GM20000 (cell line): Measurements from ENCODE around the gene PLEKHO2.

ENCODE experiments used
- DNase-seq: peaks from one replicate; pipeline ENCODE4 v3.0.0; 2012; ENCODE audit warnings: low spot score
- TF ChIP-seq, protein P1 (sequence below): IDR thresholded peaks from 2 replicates; pipeline ENCODE4 v1.5.1; 2012; ENCODE audit warnings: mild to moderate bottlenecking, control low read depth; ENCODE audit errors: extremely low read depth, missing control alignments

Gene PLEKHO2

DNA sequence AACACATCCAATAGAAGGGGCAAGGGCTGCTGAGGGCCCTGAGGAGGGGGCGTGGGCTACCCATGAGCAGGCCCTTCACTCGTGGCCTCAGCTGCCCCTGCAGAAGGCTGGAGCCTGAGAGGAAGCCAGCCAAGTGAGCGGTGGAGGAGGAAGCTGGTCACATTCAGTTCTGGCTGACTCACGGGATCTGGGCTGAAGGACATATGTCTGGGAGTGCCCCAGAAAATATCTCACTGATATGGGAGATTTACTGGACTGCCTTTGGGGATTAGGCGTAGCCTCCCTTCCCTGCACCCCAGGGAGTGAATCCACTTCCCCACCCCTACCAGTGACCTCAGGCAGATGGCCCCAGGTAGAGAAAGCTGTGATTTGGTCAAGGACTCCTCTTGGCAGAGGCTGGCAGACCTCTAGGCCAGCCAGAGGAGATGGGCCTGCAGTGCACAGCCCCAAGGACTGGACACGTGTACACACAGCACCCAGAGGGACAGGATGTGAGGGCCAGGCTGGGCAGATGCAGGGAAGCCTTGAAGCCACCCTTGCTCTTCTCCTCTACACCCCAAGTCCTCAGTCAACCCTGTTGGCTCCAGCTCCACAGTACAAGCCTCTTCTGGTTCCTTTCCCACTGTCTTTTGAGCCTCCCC is 55.8 kb downstream of the PLEKHO2 start:
- no peak for DNase-seq
- TF ChIP-seq, protein P1, sequence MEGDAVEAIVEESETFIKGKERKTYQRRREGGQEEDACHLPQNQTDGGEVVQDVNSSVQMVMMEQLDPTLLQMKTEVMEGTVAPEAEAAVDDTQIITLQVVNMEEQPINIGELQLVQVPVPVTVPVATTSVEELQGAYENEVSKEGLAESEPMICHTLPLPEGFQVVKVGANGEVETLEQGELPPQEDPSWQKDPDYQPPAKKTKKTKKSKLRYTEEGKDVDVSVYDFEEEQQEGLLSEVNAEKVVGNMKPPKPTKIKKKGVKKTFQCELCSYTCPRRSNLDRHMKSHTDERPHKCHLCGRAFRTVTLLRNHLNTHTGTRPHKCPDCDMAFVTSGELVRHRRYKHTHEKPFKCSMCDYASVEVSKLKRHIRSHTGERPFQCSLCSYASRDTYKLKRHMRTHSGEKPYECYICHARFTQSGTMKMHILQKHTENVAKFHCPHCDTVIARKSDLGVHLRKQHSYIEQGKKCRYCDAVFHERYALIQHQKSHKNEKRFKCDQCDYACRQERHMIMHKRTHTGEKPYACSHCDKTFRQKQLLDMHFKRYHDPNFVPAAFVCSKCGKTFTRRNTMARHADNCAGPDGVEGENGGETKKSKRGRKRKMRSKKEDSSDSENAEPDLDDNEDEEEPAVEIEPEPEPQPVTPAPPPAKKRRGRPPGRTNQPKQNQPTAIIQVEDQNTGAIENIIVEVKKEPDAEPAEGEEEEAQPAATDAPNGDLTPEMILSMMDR = no peak

DNA sequence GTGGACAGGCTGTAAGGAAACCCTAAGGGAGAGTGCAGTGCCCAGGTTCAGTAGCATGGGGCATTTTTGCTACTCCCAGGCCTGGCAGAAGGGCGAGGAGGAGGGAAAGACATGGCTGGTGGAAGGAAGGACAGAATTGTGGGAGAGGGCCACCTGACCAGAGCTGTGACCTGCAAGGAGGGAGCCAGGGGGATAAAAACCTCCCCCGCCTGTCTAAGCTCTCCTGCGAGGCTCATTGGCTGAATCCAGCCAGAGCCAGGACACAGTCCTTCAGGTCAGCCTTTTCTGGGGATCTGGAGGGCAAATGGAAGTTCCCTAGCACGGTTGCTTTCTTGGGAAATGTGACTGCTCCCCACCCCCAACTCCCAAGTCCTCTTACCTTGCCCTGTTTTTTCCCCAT is 56.7 kb downstream of the PLEKHO2 start:
- TF ChIP-seq, protein P1 = no peak
- DNase-seq = no peak

DNA sequence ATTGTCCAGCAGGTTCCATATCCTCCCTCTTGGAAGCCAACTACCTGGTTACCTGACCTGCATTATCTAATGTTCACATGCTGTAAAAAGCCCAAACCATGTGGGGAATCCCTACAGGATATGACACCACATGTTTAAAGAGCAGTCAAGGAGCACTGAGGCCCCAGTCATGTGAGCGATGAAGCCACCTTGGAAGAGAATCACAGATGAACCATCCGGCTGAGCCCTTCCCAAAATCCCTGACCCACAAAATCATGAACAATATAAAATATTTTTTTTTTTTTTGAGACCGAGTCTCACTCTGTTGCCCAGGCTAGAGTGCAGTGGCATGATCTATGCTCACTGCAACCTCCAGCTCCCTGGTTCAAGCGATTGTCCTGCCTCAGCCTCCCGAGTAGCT is 59.4 kb downstream of the PLEKHO2 start:
- DNase-seq = no peak
- TF ChIP-seq, protein P1 = no peak

DNA sequence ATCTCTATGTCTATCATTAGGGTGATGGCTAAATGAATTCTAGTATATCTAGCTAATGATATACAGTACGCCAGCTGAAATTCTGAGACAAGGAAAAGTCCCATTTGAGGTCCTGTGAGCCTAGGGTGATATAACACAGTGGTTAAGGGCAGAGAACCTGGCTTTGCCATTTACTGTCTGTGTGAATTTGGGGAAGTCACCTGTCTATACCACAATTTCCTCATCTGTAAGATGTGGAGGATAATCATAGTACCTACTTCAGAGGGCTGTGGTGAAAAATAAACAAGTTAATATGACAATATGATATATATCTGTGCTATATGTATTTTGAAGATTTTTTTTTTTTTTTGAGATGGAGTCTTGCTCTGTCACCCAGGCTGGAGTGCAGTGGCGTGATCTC is 60.2 kb downstream of the PLEKHO2 start:
- TF ChIP-seq, protein P1 = no peak
- no peak for DNase-seq

DNA sequence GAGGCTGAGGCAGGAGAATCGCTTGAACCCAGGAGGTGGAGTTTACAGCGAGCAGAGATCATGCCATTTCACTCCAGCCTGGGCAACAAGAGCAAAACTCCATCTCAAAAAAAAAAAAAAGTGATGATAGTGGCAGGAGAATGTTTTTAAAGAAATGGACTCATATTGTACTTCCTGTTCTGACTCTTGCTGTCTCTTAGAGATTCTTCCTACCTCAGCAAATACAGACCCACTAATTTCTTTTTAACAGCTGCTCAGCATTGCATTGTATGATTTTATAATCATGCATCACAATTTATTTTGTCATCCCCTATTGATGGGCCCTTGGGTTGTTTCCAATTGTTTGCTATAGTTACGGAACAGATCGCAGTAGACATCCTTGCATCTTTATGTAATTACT is 61.1 kb downstream of the PLEKHO2 start:
- TF ChIP-seq, protein P1 = no peak
- DNase-seq = no peak

DNA sequence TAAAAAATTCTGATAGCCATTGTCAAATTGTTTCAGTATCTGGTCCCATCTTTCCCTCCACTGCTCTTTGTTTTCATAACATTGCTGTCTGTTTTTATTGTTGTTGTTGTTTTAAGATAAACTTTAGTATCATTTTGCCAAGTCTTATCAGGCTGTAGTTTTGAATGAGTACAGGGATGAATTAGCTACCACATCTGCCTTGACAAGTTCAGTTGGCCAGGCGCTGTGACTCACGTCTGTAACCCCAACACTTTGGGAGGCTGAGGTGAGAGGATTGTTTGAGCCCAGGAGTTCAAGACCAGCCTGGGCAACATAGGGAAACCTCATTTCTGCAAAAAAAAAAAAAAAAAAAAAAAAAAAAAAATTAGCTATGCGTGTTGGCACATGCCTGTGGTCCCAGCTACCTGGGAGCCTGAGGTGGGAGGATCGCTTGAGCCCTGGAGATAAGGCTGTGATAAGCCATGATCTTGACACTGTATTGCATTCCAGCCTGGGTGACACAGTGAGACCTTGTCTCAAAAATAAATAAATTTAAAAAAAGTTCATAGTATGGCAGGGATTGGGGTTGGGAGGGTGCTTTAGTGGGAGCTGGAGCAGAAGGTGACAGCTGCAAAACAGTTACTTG is 61.7 kb downstream of the PLEKHO2 start:
- no peak for DNase-seq
- TF ChIP-seq, protein P1 = no peak

DNA sequence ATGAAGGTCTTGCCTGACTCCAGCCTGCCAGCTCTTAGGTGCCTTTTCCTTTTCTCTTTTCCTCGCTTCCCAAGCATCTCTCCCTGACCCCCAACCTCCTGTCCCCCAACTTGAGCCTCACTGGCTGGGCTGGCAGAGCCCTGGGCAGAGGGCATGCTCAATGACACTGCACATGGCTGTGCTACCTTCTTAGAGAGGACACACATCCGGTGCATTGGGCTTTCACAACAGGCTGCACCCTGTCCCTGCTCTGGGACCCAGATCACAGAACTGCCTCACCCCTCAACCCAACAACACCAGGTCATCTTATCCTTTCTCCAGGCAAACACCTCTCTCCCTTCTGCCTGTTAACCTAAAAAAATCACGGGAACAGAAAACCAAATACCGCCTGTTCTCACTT is 62.5 kb downstream of the PLEKHO2 start:
- no peak for DNase-seq
- TF ChIP-seq, protein P1 = no peak
